ENCODE results near the gene MSMP. TPM values are rescaled to one million over a fixed set of nuclear protein-coding genes. Genes with fewer than 3 reads are reported as not detected.

The MSMP gene
- total and polyA plus RNA-seq, 10 of the 15 experiments (the other 5 are each of a cell fraction or from before 2014, with no cell fraction given): 0.33 to 2.4 (median 0.86) TPM; not detected in 4

DNA sequence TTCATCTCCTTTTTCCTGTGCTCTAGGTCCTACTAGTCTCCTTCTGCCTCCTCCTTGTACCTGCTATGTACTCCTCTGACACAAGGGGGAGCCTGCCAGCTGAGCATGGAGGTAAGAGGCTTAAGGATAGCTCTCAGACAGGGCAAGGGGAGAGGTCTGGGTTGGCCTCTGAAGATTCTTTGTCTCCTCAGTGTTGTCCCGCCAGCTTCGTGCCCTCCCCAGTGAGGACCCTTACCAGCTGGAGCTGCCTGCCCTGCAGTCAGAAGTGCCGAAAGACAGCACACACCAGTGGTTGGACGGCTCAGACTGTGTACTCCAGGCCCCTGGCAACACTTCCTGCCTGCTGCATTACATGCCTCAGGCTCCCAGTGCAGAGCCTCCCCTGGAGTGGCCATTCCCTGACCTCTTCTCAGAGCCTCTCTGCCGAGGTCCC is 17.9 kb downstream of the MSMP start:
- POLR2A ChIA-PET: interaction anchor here (0.7 to 2.8 kb wide), 5 partner anchors 9 to 125 kb away, joined by 3 to 18 read pairs (median 3); partner anchors contain the start of genes GBA2, HINT2 and RGP1
- no peaks in the 10 kb centered on the region for H4K20me1 ChIP-seq (ENCODE audit: control insufficient read depth, insufficient read depth)
- no peak overlapping the region for H3K4me3 ChIP-seq
- H3K4me2 ChIP-seq (ENCODE audit: control insufficient read depth, insufficient read depth): no peak overlapping the region
- FAIRE-seq: peak; percentile 87
- peaks cover 20% of the 10 kb centered on the region for H3K79me2 ChIP-seq (ENCODE audit: control insufficient read depth, insufficient read depth, low read length)
- H3K27me3 ChIP-seq (replicated peaks in 1 of 2; ENCODE audit: control insufficient read depth in 2 of 2, insufficient read depth in 2 of 2, low read length in 1 of 2): no peaks in the 10 kb centered on the region
- no peak overlapping the region for H3K27ac ChIP-seq (ENCODE audit: control insufficient read depth, insufficient read depth)
- peaks cover 30 to 36% of the 10 kb centered on the region in 2 experiments; a peak in 3 of 4 replicates for H3K36me3 ChIP-seq (ENCODE audit: control insufficient read depth in 2 of 2, insufficient read depth in 2 of 2, low read length in 1 of 2)
- H3K9ac ChIP-seq (ENCODE audit: control insufficient read depth, insufficient read depth, low read length): no peak overlapping the region
- CTCF ChIA-PET: interaction anchor here (0.6 to 3.4 kb wide), 30 partner anchors 9 to 1589 kb away, joined by 3 to 106 read pairs (median 6); partner anchors contain the start of genes CCDC107, DNAJB5, GBA2 and HINT2
- BruUV-seq (replicated peaks): no TSS peak
- WGBS (ENCODE audit: insufficient coverage, insufficient replicate concordance, low lambda C conversion rate, missing lambda C conversion rate): 32% methylated on average over 5 of the region's 5 CpGs
- DNase-seq (ENCODE audit: low read depth, low spot score): no peak
- SMC1A ChIA-PET (ENCODE audit: uncharacterized antibody, unreplicated experiment): interaction anchor here (0.8 to 1.9 kb wide), 8 partner anchors 8 to 162 kb away, joined by 3 to 22 read pairs (median 5); partner anchors contain the start of genes GBA2 and RGP1
- RAD21 ChIA-PET (ENCODE audit: unreplicated experiment): interaction anchor here (0.6 to 2.3 kb wide), 12 partner anchors 8 to 146 kb away, joined by 3 to 14 read pairs (median 4); partner anchors contain the start of genes MSMP and SPAG8
- in situ Hi-C loops (cut with MboI): loop anchor here (10.0 kb wide), 1 partner anchor 631 kb away; the partner anchor contains the start of gene STOML2
- H2AFZ ChIP-seq (ENCODE audit: control insufficient read depth, low read depth, low read length): no peak overlapping the region
- no peaks in the 10 kb centered on the region for H3K9me3 ChIP-seq (replicated peaks; ENCODE audit: control insufficient read depth, insufficient read depth, low read length)
- ATAC-seq: peak; percentile 40
- H3K4me1 ChIP-seq (ENCODE audit: control insufficient read depth, insufficient read depth, low read length): no peaks in the 10 kb centered on the region; the same call in 1 of the 2 replicates
- intact Hi-C loops (cut with micrococcal nuclease; ENCODE audit: unreplicated experiment): loop anchor here (1.0 to 10.0 kb wide), 4 partner anchors 12 to 621 kb away; partner anchors contain the start of gene ATOSB
- no peak for TF ChIP-seq NR2C2 (IDR thresholded peaks at IDR 0.05; ENCODE audit: borderline replicate concordance, control insufficient read depth, insufficient read length, low read depth)
- TF ChIP-seq, protein P1, sequence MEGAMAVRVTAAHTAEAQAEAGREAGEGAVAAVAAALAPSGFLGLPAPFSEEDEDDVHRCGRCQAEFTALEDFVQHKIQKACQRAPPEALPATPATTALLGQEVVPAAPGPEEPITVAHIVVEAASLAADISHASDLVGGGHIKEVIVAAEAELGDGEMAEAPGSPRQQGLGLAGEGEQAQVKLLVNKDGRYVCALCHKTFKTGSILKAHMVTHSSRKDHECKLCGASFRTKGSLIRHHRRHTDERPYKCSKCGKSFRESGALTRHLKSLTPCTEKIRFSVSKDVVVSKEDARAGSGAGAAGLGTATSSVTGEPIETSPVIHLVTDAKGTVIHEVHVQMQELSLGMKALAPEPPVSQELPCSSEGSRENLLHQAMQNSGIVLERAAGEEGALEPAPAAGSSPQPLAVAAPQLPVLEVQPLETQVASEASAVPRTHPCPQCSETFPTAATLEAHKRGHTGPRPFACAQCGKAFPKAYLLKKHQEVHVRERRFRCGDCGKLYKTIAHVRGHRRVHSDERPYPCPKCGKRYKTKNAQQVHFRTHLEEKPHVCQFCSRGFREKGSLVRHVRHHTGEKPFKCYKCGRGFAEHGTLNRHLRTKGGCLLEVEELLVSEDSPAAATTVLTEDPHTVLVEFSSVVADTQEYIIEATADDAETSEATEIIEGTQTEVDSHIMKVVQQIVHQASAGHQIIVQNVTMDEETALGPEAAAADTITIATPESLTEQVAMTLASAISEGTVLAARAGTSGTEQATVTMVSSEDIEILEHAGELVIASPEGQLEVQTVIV (IDR thresholded peaks at IDR 0.05; ENCODE audit: borderline replicate concordance, partially characterized antibody): no peak
- peak; percentile 64; the same call in 1 of the 2 replicates for TF ChIP-seq SMC3 (IDR thresholded peaks at IDR 0.05; ENCODE audit: borderline replicate concordance, low read length)
- TF ChIP-seq ZSCAN29 (IDR thresholded peaks at IDR 0.05): no peak
- peak; percentile 89 for TF ChIP-seq RAD21 (IDR thresholded peaks at IDR 0.05; ENCODE audit: insufficient read depth, low read depth, low read length)
- no peak for TF ChIP-seq KAT2A (conservative IDR thresholded peaks at IDR 0.05; ENCODE audit: control insufficient read depth, low read depth, low read length)
- no peak for TF ChIP-seq SREBF1 (IDR thresholded peaks at IDR 0.05; ENCODE audit: low read length)
- no peak for TF ChIP-seq BMI1 (IDR thresholded peaks at IDR 0.05; ENCODE audit: borderline replicate concordance)
- TF ChIP-seq CHD2 (IDR thresholded peaks at IDR 0.05; ENCODE audit: borderline replicate concordance, low read depth, low read length): no peak
- TF ChIP-seq, protein P2, sequence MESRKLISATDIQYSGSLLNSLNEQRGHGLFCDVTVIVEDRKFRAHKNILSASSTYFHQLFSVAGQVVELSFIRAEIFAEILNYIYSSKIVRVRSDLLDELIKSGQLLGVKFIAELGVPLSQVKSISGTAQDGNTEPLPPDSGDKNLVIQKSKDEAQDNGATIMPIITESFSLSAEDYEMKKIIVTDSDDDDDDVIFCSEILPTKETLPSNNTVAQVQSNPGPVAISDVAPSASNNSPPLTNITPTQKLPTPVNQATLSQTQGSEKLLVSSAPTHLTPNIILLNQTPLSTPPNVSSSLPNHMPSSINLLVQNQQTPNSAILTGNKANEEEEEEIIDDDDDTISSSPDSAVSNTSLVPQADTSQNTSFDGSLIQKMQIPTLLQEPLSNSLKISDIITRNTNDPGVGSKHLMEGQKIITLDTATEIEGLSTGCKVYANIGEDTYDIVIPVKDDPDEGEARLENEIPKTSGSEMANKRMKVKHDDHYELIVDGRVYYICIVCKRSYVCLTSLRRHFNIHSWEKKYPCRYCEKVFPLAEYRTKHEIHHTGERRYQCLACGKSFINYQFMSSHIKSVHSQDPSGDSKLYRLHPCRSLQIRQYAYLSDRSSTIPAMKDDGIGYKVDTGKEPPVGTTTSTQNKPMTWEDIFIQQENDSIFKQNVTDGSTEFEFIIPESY (IDR thresholded peaks at IDR 0.05): no peak
- TF ChIP-seq ZBED1 (IDR thresholded peaks at IDR 0.05; ENCODE audit: borderline replicate concordance): no peak
- no peak for TF ChIP-seq MTA2 (IDR thresholded peaks at IDR 0.05; ENCODE audit: low read depth)
- no peak for TF ChIP-seq FOXM1 (IDR thresholded peaks at IDR 0.05; ENCODE audit: low read depth, low read length)
- no peak for TF ChIP-seq NFYB (IDR thresholded peaks at IDR 0.05; ENCODE audit: insufficient read depth, low read depth, low read length)
- no peak for TF ChIP-seq SIN3A (IDR thresholded peaks at IDR 0.05; ENCODE audit: low read depth, low read length)
- TF ChIP-seq, protein P3, sequence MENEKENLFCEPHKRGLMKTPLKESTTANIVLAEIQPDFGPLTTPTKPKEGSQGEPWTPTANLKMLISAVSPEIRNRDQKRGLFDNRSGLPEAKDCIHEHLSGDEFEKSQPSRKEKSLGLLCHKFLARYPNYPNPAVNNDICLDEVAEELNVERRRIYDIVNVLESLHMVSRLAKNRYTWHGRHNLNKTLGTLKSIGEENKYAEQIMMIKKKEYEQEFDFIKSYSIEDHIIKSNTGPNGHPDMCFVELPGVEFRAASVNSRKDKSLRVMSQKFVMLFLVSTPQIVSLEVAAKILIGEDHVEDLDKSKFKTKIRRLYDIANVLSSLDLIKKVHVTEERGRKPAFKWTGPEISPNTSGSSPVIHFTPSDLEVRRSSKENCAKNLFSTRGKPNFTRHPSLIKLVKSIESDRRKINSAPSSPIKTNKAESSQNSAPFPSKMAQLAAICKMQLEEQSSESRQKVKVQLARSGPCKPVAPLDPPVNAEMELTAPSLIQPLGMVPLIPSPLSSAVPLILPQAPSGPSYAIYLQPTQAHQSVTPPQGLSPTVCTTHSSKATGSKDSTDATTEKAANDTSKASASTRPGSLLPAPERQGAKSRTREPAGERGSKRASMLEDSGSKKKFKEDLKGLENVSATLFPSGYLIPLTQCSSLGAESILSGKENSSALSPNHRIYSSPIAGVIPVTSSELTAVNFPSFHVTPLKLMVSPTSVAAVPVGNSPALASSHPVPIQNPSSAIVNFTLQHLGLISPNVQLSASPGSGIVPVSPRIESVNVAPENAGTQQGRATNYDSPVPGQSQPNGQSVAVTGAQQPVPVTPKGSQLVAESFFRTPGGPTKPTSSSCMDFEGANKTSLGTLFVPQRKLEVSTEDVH (IDR thresholded peaks at IDR 0.05; ENCODE audit: low read depth, partially characterized antibody): no peak
- TF ChIP-seq, protein P4, sequence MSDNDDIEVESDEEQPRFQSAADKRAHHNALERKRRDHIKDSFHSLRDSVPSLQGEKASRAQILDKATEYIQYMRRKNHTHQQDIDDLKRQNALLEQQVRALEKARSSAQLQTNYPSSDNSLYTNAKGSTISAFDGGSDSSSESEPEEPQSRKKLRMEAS (IDR thresholded peaks at IDR 0.05; ENCODE audit: low read depth, low read length): no peak

All from GM12878 (cell line).